Omental fat pad (tissue), 4 donors: ENCODE data around the gene DNAH11. TPM values are rescaled to one million over a fixed set of nuclear protein-coding genes. Genes with fewer than 3 reads are reported as not detected.
A peak's percentile ranks its signal among the peaks of the same experiment; 100 is the strongest.

Source experiments
- ATAC-seq: fragments of 150-250 bp; one replicate; pipeline ENCODE4 v1.9.1; 2016; ENCODE audit warnings: mild to moderate bottlenecking, moderate library complexity; ENCODE audit not compliant: low FRiP score
- DNase-seq: peaks from one replicate; pipeline ENCODE4 v3.0.0-alpha.2; 2019; ENCODE audit warnings: low spot score
- total RNA-seq, 4 donors: library from RNA; depleted of rRNA; stranded (reverse); fragments of >200 nt; gene quantifications; one replicate each; pipeline ENCODE4 v1.1.0, GENCODE V29; 2016
- TF ChIP-seq, protein P1 (sequence below), 3 donors: fragments of 450-650 bp; IDR thresholded peaks; one replicate each; pipeline ENCODE4 v1.5.1; 2016 to 2017; ENCODE audit warnings: antibody characterized with exemption in 3 of 3, mild to moderate bottlenecking in 3 of 3, moderate library complexity in 2 of 3

DNAH11 gene
- total RNA-seq, 4 donors from 2014 or later, result 0.32 to 0.88 (median 0.49) TPM

DNA sequence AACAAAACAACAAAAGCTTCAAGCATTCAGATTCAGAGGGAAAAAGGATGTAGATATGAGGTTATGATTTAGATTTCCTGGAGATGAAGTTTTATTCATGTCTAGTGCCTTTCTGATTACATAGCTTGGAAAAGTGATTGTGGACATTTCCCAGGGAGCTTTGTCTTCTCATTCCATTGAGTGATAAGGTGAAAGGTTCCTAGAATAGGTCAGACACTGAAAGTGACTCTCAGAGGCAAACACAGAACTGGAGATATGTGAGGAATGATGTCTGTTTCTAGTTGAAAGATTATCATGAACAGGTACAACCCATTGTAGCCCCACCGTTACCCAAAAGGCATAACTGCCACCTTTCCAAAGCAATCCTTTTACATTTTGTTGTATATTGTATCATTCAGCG lies 223.4 kb downstream of the DNAH11 start:
- TF ChIP-seq, protein P1, sequence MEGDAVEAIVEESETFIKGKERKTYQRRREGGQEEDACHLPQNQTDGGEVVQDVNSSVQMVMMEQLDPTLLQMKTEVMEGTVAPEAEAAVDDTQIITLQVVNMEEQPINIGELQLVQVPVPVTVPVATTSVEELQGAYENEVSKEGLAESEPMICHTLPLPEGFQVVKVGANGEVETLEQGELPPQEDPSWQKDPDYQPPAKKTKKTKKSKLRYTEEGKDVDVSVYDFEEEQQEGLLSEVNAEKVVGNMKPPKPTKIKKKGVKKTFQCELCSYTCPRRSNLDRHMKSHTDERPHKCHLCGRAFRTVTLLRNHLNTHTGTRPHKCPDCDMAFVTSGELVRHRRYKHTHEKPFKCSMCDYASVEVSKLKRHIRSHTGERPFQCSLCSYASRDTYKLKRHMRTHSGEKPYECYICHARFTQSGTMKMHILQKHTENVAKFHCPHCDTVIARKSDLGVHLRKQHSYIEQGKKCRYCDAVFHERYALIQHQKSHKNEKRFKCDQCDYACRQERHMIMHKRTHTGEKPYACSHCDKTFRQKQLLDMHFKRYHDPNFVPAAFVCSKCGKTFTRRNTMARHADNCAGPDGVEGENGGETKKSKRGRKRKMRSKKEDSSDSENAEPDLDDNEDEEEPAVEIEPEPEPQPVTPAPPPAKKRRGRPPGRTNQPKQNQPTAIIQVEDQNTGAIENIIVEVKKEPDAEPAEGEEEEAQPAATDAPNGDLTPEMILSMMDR (IDR thresholded peaks at IDR 0.05), result no peak
- ATAC-seq, result no peak
- no peak for DNase-seq

DNA sequence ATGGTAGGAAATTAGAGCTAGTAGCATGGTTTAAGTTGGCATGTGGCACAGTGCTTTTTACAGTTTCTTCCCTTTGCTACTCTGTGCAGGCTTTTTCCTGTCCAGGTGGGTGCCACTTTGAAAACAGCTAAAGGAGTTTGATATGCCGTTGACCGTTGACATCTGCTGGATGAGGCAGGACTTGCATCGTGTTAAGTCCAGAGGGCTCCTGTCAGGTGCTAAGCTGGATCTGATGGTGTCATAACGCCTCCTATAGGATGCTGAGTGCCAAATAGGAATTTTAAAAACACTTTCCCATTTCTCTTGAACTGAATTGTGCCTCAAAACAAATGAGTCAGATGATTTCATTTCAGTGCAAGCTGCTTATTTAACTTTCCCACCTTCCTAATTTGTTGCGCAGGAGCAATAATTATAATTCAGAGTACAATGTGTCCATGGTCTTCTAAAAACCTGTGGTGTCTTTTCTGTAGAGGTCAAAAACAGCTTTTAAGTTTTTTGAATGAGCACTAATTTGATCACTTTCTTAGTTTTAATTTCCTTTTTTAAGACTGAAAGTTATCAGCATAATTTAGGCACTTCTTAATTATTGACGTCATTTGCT lies 224.6 kb downstream of the DNAH11 start:
- TF ChIP-seq, protein P1 (IDR thresholded peaks at IDR 0.05), result no peak
- DNase-seq, result no peak
- peak; percentile 64 for ATAC-seq

DNA sequence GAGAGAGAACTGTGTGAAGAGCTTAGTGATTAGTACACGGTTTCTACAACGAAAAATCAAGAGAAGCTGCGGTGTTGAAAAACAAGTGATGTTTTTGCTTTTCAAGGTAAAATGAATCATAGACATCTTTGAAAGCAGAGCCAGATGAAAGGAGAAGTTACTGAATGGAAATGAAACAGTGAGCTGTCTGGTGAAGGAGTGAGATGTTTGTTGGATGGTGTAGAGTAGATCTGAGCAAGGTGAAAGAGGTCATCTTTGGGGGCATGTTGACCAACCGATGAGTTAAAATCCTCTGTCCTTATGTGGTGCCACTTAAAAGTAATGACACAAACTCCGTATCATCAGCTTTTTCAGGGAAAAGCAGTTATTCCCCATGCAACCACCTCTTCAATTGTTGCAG lies 225.4 kb downstream of the DNAH11 start:
- ATAC-seq (no peak), DNase-seq (no peak)
- TF ChIP-seq, protein P1 (IDR thresholded peaks at IDR 0.05), result no peak

DNA sequence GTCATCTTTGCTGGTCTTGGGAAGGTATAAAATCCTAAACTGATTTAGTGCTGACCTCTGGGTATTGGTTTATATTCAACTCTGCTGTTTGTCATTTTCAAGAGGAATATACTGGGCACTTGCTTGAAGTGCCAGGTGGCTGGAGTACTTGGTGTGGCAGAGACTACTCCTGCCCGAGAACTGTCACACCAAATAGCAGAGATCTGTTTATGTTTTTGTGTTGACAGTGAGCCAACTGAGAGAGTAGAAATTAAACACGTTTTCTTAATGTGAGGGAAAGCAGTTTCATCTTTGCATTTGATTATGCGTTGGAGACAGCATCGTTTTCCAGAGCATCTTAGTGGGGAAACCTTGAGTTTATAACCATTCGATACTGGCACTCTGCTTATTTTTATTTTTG lies 228.4 kb downstream of the DNAH11 start:
- DNase-seq, result no peak
- TF ChIP-seq, protein P1 (IDR thresholded peaks at IDR 0.05), result no peak
- no peak for ATAC-seq

DNA sequence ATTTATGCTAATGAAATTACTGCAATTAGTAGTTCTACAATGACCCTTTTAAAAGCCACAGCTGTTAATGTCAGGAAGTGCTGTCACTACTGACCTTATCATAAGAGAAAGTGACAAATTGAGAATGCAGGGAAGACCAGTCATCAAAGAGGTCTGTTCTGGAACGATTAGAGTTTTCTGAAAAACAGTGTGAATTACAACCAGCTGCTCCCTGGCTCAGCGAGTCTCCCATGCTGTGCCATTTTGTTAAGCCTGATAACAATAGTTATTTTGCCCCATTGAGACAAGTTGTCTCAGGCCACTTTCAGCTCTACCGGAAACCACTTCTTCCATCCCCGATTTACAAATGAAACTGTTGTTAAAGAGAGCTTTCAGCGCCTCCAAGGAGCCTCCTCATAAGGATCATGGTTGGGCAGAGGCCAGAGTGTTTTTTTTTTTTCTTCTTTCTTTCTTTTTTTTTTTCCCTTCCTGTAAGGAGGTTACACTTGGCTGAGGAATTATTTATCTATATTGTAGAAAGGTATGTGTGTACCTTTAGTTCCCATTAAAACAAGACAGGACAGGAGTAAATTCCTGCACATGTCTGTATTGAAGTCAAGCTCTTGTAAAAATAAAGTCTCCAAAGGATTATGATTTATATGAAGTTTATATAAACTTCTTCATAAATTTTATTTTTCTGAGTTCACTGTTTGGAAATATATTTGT lies 229.2 kb downstream of the DNAH11 start:
- TF ChIP-seq, protein P1 (IDR thresholded peaks at IDR 0.05), result no peak
- DNase-seq, result no peak
- no peak for ATAC-seq

DNA sequence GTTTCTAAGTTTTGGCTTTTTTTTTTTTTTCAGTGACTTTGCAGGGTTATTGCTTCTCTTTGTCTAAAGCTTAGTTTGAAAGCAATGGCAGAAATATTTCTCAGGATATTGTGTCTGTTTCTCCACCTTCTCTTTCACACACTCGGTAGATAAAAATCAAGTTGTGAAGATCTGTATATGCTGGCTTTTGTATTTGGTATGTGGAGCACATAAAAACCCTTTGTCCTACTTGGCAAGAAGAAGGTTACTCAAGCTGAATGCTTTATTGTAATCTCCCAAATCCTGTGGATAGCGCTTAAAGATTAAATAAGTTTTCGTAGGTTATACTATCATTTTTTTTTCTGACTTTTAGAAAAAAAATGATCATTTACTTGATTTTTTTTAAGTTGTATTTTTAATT lies 230.5 kb downstream of the DNAH11 start:
- ATAC-seq (no peak), DNase-seq (no peak)
- TF ChIP-seq, protein P1 (IDR thresholded peaks at IDR 0.05), result no peak

DNA sequence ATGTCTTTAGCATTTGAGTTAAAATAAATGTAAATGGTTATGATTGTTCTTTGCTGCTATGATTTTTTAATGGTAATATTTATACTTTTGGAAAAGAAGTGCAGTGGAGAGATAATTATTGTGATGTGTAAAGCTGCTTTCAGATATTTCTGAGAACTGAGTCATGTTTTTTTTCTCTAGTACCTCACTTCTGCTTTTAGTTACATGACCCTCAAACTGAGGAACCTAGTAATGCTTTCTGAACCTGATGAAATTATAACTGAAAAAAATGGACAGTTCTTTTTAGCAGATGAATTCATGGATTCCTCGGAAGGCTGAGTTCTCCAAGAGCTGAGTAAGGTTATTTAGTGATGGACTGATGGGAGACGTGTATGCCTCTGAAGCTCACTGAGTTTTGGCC lies 235.1 kb downstream of the DNAH11 start:
- DNase-seq (no peak), ATAC-seq (no peak)
- TF ChIP-seq, protein P1 (IDR thresholded peaks at IDR 0.05), result no peak
